Keratinocyte (primary cell): ENCODE data around the gene PHIP. TPM values are rescaled to one million over a fixed set of nuclear protein-coding genes. Genes with fewer than 3 reads are reported as not detected.

Source experiments
- DNase-seq: peaks from one replicate; pipeline ENCODE4 v3.0.0-alpha.2; 2011; ENCODE audit warnings: low read depth, missing footprints, low spot score
- FAIRE-seq: peaks from 2 replicates; lab custom pipeline; 2011; peaks lifted over from hg19 to GRCh38; lab: Jason Lieb, UNC
- H2AFZ ChIP-seq: 2 replicates; pipeline ENCODE4 v1.6.0; 2012; ENCODE audit warnings: low read length, control low read depth, inconsistent platforms; ENCODE audit not compliant: control insufficient read depth
- H3K27ac ChIP-seq: 2 replicates; pipeline ENCODE4 v1.5.1; 2011; ENCODE audit warnings: low read length; ENCODE audit not compliant: control insufficient read depth, insufficient read depth
- H3K27me3 ChIP-seq: 3 replicates; pipeline ENCODE4 v1.6.0; 2011; ENCODE audit warnings: low read length; ENCODE audit not compliant: control insufficient read depth, insufficient read depth; ENCODE audit errors: extremely low read depth
- H3K36me3 ChIP-seq, 2 experiments: 2 replicates in 1 of 2; 3 replicates in 1 of 2; pipeline ENCODE4 v1.5.1; 2011; ENCODE audit warnings: low read length in 2 of 2, mild to moderate bottlenecking in 1 of 2; ENCODE audit not compliant: control insufficient read depth in 2 of 2, insufficient read depth in 2 of 2; ENCODE audit errors: extremely low read depth in 1 of 2
- H3K4me1 ChIP-seq: 3 replicates; pipeline ENCODE4 v1.5.1; 2011; ENCODE audit warnings: low read length; ENCODE audit not compliant: control insufficient read depth, insufficient read depth; ENCODE audit errors: extremely low read depth
- H3K4me2 ChIP-seq: 3 replicates; pipeline ENCODE4 v1.6.0; 2011; ENCODE audit warnings: low read depth, low read length; ENCODE audit not compliant: control insufficient read depth, insufficient read depth; ENCODE audit errors: extremely low read depth
- H3K4me3 ChIP-seq, 3 experiments: fragments of 200-600 bp in 1 of 3; sonication (generic) in 1 of 3; 2 replicates in 2 of 3; 3 replicates in 1 of 3; pipeline ENCODE4 v1.5.1; 2011 to 2016; ENCODE audit warnings: low read length in 3 of 3, mild to moderate bottlenecking in 3 of 3, control low read depth in 2 of 3, inconsistent platforms in 1 of 3, low read depth in 1 of 3, mixed read lengths in 1 of 3, mixed run types in 1 of 3, moderate library complexity in 1 of 3; ENCODE audit not compliant: control insufficient read depth in 2 of 3, insufficient read depth in 2 of 3; ENCODE audit errors: extremely low read depth in 1 of 3
- H3K79me2 ChIP-seq: 2 replicates; pipeline ENCODE4 v1.6.0; 2012; ENCODE audit warnings: low read length; ENCODE audit not compliant: control insufficient read depth, insufficient read depth
- H3K9ac ChIP-seq: 3 replicates; pipeline ENCODE4 v1.6.0; 2011; ENCODE audit warnings: low read length; ENCODE audit not compliant: control insufficient read depth, insufficient read depth; ENCODE audit errors: extremely low read depth
- H3K9me1 ChIP-seq: 3 replicates; pipeline ENCODE4 v1.6.0; 2011; ENCODE audit warnings: low read length; ENCODE audit not compliant: control insufficient read depth, insufficient read depth; ENCODE audit errors: extremely low read depth
- H3K9me3 ChIP-seq: 2 replicates; pipeline ENCODE4 v1.5.1; 2012; ENCODE audit warnings: low read depth, low read length; ENCODE audit not compliant: control insufficient read depth
- H4K20me1 ChIP-seq: 3 replicates; pipeline ENCODE4 v1.6.0; 2011; ENCODE audit warnings: low read length; ENCODE audit not compliant: control insufficient read depth, insufficient read depth; ENCODE audit errors: extremely low read depth
- EZH2 ChIP-seq: IDR thresholded peaks from one replicate; pipeline ENCODE4 v1.6.1; 2012; ENCODE audit warnings: inconsistent platforms, mild to moderate bottlenecking, low read length, moderate library complexity
- dilution Hi-C: fragments of 300-500 bp; cut with MboI; formaldehyde crosslinking; loops from one replicate; pipeline ENCODE4 v1.7.0; 2020; ENCODE audit warnings: low sequenced_read_pairs; ENCODE audit not compliant: extremely low pct_ligation_motif_present
- polyA plus RNA-seq, 5 experiments: library from polyadenylated mRNA; depleted of rRNA in 3 of 5; stranded (reverse) in 3 of 5; stranded (forward) in 1 of 5; unstranded in 1 of 5; fragments of >200 nt; gene quantifications; 1 replicate in 1 of 5; 2 replicates in 3 of 5; 3 replicates in 1 of 5; pipeline versions ENCODE4 v1.2.1 to v1.2.3, GENCODE V29; 2011 to 2012; ENCODE audit warnings: missing spikeins in 2 of 5, low read depth in 1 of 5, low replicate concordance in 1 of 5
- TF ChIP-seq, protein P1 (sequence below), 3 experiments: IDR thresholded peaks in 1 of 3; conservative IDR thresholded peaks in 1 of 3; optimal IDR thresholded peaks in 1 of 3; 2 replicates in 2 of 3; 3 replicates in 1 of 3; pipeline versions ENCODE3 to v1.5.1; 2011; ENCODE audit warnings: low read length in 3 of 3, mild to moderate bottlenecking in 3 of 3, moderate library complexity in 2 of 3, control low read depth in 1 of 3, inconsistent platforms in 1 of 3; ENCODE audit not compliant: insufficient read depth in 2 of 3; ENCODE audit errors: extremely low read depth in 1 of 3

The PHIP gene
- polyA plus RNA-seq, 1 donor (not counting 4 experiments of a cell fraction or from before 2014, with no cell fraction given) = 7.9 TPM

- H3K4me1 ChIP-seq = no peaks in the 10 kb centered on the region
- dilution Hi-C loops = no loop called here
- H3K4me2 ChIP-seq = no peak overlapping the region
- H3K79me2 ChIP-seq = no peaks in the 10 kb centered on the region
- DNase-seq (no peak), FAIRE-seq (no peak)
- no peak overlapping the region for H2AFZ ChIP-seq
- H3K9me3 ChIP-seq = no peaks in the 10 kb centered on the region
- H3K27me3 ChIP-seq = no peaks in the 10 kb centered on the region
- no peak overlapping the region for H3K9ac ChIP-seq
- peaks cover 5 to 12% of the 10 kb centered on the region in 2 experiments for H3K36me3 ChIP-seq
- H3K27ac ChIP-seq = no peak overlapping the region
- TF ChIP-seq EZH2 = no peak
- TF ChIP-seq, protein P1, sequence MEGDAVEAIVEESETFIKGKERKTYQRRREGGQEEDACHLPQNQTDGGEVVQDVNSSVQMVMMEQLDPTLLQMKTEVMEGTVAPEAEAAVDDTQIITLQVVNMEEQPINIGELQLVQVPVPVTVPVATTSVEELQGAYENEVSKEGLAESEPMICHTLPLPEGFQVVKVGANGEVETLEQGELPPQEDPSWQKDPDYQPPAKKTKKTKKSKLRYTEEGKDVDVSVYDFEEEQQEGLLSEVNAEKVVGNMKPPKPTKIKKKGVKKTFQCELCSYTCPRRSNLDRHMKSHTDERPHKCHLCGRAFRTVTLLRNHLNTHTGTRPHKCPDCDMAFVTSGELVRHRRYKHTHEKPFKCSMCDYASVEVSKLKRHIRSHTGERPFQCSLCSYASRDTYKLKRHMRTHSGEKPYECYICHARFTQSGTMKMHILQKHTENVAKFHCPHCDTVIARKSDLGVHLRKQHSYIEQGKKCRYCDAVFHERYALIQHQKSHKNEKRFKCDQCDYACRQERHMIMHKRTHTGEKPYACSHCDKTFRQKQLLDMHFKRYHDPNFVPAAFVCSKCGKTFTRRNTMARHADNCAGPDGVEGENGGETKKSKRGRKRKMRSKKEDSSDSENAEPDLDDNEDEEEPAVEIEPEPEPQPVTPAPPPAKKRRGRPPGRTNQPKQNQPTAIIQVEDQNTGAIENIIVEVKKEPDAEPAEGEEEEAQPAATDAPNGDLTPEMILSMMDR (optimal IDR thresholded peaks at IDR 0.05 in 1 of 3, IDR thresholded peaks at IDR 0.05 in 1 of 3, conservative IDR thresholded peaks at IDR 0.05 in 1 of 3; ENCODE audit: extremely low read depth in 1 of 3, insufficient read depth in 2 of 3, low read length in 3 of 3) = no peak
- no peaks in the 10 kb centered on the region for H4K20me1 ChIP-seq
- no peak overlapping the region for H3K4me3 ChIP-seq
- H3K9me1 ChIP-seq = no peaks in the 10 kb centered on the region
These were observed 76.6 kb downstream of the PHIP start for GRCh38 chr6:79001415-79001814.

GRCh38 chr6:78999737-79000136, 78.3 kb downstream of the PHIP start:
- no peak overlapping the region for H3K27ac ChIP-seq
- H3K4me3 ChIP-seq = no peak overlapping the region
- dilution Hi-C loops = no loop called here
- H3K4me2 ChIP-seq = no peak overlapping the region
- no peaks in the 10 kb centered on the region for H3K9me3 ChIP-seq
- peaks cover 7 to 16% of the 10 kb centered on the region in 2 experiments for H3K36me3 ChIP-seq
- no peak overlapping the region for H2AFZ ChIP-seq
- H3K27me3 ChIP-seq = no peaks in the 10 kb centered on the region
- no peaks in the 10 kb centered on the region for H4K20me1 ChIP-seq
- H3K9me1 ChIP-seq = no peaks in the 10 kb centered on the region
- H3K4me1 ChIP-seq = no peaks in the 10 kb centered on the region
- no peak for FAIRE-seq
- no peak overlapping the region for H3K9ac ChIP-seq
- no peak for DNase-seq
- no peaks in the 10 kb centered on the region for H3K79me2 ChIP-seq
- TF ChIP-seq, protein P1 (optimal IDR thresholded peaks at IDR 0.05 in 1 of 3, IDR thresholded peaks at IDR 0.05 in 1 of 3, conservative IDR thresholded peaks at IDR 0.05 in 1 of 3; ENCODE audit: extremely low read depth in 1 of 3, insufficient read depth in 2 of 3, low read length in 3 of 3) = no peak
- no peak for TF ChIP-seq EZH2
